Vagina (tissue), 2 donors: Measurements from ENCODE around the gene C4orf54.

ENCODE experiments used
- POLR2A ChIP-seq, 2 donors: fragments of 450-650 bp; IDR thresholded peaks; one replicate each; pipeline ENCODE4 v1.6.1; 2017; ENCODE audit warnings: antibody characterized with exemption in 2 of 2, mild to moderate bottlenecking in 2 of 2, moderate library complexity in 2 of 2
- POLR2AphosphoS5 ChIP-seq, 2 donors: sonication (generic); formaldehyde crosslinking; IDR thresholded peaks; one replicate each; pipeline ENCODE4 v1.9.0; 2017; ENCODE audit warnings: antibody characterized with exemption in 2 of 2, mild to moderate bottlenecking in 2 of 2, low read depth in 1 of 2; ENCODE audit not compliant: insufficient read depth in 1 of 2
- TF ChIP-seq, protein P1 (sequence below), 3 experiments: fragments of 450-650 bp in 2 of 3; fragments of 200-600 bp in 1 of 3; sonication (generic) in 1 of 3; IDR thresholded peaks; one replicate each; pipeline ENCODE4 v1.5.1; 2017 to 2019; ENCODE audit warnings: antibody characterized with exemption in 3 of 3, mild to moderate bottlenecking in 2 of 3, moderate library complexity in 2 of 3

DNA sequence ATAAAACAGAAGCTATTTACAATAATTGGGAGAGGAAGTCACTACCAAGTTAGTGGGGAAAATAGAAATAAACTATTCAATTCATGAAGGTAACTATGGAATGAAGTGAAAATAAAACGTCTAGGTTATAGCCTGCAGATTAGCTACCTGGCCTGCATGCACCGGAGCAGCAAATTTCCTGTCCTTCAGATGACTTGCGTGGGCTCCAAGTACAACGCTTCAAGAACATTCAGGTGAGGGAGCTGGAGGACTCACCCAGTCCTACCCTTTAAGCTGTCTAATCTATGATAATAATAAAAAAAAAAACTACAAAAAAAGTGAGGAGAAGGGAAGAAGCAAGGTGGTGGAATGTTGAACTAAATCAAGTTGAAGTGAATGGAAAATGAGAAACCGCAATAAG lies 13.2 kb downstream of the C4orf54 start:
- TF ChIP-seq, protein P1, sequence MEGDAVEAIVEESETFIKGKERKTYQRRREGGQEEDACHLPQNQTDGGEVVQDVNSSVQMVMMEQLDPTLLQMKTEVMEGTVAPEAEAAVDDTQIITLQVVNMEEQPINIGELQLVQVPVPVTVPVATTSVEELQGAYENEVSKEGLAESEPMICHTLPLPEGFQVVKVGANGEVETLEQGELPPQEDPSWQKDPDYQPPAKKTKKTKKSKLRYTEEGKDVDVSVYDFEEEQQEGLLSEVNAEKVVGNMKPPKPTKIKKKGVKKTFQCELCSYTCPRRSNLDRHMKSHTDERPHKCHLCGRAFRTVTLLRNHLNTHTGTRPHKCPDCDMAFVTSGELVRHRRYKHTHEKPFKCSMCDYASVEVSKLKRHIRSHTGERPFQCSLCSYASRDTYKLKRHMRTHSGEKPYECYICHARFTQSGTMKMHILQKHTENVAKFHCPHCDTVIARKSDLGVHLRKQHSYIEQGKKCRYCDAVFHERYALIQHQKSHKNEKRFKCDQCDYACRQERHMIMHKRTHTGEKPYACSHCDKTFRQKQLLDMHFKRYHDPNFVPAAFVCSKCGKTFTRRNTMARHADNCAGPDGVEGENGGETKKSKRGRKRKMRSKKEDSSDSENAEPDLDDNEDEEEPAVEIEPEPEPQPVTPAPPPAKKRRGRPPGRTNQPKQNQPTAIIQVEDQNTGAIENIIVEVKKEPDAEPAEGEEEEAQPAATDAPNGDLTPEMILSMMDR (IDR thresholded peaks at IDR 0.05), result no peak
- TF ChIP-seq POLR2AphosphoS5 (IDR thresholded peaks at IDR 0.05; ENCODE audit: insufficient read depth in 1 of 2, low read depth in 1 of 2) (no peak), POLR2A (IDR thresholded peaks at IDR 0.05) (no peak)
